Testis (tissue), 3 donors: ENCODE measurements around the gene RNF167. TPM values are rescaled to one million over a fixed set of nuclear protein-coding genes. Genes with fewer than 3 reads are reported as not detected.
"Not testable (repeated sequence)": the region's sequence is repeated elsewhere in the genome, so short reads cannot be mapped to it uniquely, and the experiment has no call there.

Source experiments
- DNase-seq: peaks from one replicate; pipeline ENCODE4 v3.0.0-alpha.2; 2019
- H3K27ac ChIP-seq, 2 donors: fragments of 200-600 bp; sonication (generic); one replicate each; pipeline ENCODE4 v1.5.1; 2019
- H3K27me3 ChIP-seq: fragments of 200-600 bp; sonication (generic); one replicate; pipeline ENCODE4 v1.5.1; 2019
- H3K36me3 ChIP-seq: fragments of 200-600 bp; sonication (generic); one replicate; pipeline ENCODE4 v1.5.1; 2017; ENCODE audit warnings: low read depth; ENCODE audit errors: missing control alignments
- H3K4me1 ChIP-seq: fragments of 200-600 bp; sonication (generic); one replicate; pipeline ENCODE4 v1.5.1; 2019
- H3K4me3 ChIP-seq, 2 donors: fragments of 200-600 bp; sonication (generic); one replicate each; pipeline ENCODE4 v1.5.1; 2017 to 2019
- H3K9me3 ChIP-seq: fragments of 200-600 bp; sonication (generic); one replicate; pipeline ENCODE4 v1.5.1; 2017
- POLR2A ChIP-seq: fragments of 450-650 bp; IDR thresholded peaks from one replicate; pipeline ENCODE4 v1.6.1; 2017; ENCODE audit warnings: antibody characterized with exemption, mild to moderate bottlenecking, moderate library complexity
- WGBS, 2 donors: methylation state at CpG; one replicate each; pipeline ENCODE4 v1.1.5; 2018; 5-methylcytosine and 5-hydroxymethylcytosine counted together
- intact Hi-C: fragments of 100-400 bp; cut with DNase I; formaldehyde crosslinking; loops from one replicate; pipeline ENCODE4 v1.15.1; 2023; ENCODE audit warnings: low total_unique reads
- polyA plus RNA-seq: library from polyadenylated mRNA; stranded (reverse); fragments of 350-450 nt; fragmentation: Illumina TruSeq; extraction: RNeasy Lipid Tissue Mini Kit (QIAGEN cat#74804); gene quantifications from one replicate; pipeline ENCODE4 v1.2.3, GENCODE V29; 2014; ENCODE audit warnings: low read depth, low replicate concordance; ENCODE audit not compliant: insufficient read depth
- total RNA-seq, 2 donors: library from RNA; depleted of rRNA; stranded (reverse); fragments of >200 nt; gene quantifications; one replicate each; pipeline ENCODE4 v1.2.3, GENCODE V29; 2016
- TF ChIP-seq, protein P1 (sequence below), 3 experiments: fragments of 450-650 bp in 2 of 3; fragments of 200-600 bp in 1 of 3; sonication (generic) in 1 of 3; IDR thresholded peaks; one replicate each; pipeline ENCODE4 v1.5.1; 2016 to 2019; ENCODE audit warnings: antibody characterized with exemption in 3 of 3, mild to moderate bottlenecking in 2 of 3, moderate library complexity in 1 of 3

Gene RNF167
- total and polyA plus RNA-seq, 3 donors from 2014 or later = 110 to 211 (median 111) TPM

GRCh38 chr17:4921320-4921719, 18.7 kb upstream of the RNF167 start:
- 91 to 94% methylated on average over 4 of the region's 4 CpGs for WGBS, 2 donors
- no peaks in the 10 kb centered on the region for H3K9me3 ChIP-seq
- H3K4me1 ChIP-seq = no peaks in the 10 kb centered on the region
- H3K27ac ChIP-seq = no peak overlapping the region
- DNase-seq = no peak
- TF ChIP-seq POLR2A = no peak
- TF ChIP-seq, protein P1, sequence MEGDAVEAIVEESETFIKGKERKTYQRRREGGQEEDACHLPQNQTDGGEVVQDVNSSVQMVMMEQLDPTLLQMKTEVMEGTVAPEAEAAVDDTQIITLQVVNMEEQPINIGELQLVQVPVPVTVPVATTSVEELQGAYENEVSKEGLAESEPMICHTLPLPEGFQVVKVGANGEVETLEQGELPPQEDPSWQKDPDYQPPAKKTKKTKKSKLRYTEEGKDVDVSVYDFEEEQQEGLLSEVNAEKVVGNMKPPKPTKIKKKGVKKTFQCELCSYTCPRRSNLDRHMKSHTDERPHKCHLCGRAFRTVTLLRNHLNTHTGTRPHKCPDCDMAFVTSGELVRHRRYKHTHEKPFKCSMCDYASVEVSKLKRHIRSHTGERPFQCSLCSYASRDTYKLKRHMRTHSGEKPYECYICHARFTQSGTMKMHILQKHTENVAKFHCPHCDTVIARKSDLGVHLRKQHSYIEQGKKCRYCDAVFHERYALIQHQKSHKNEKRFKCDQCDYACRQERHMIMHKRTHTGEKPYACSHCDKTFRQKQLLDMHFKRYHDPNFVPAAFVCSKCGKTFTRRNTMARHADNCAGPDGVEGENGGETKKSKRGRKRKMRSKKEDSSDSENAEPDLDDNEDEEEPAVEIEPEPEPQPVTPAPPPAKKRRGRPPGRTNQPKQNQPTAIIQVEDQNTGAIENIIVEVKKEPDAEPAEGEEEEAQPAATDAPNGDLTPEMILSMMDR (IDR thresholded peaks at IDR 0.05) = no peak
- no peaks in the 10 kb centered on the region for H3K36me3 ChIP-seq
- H3K27me3 ChIP-seq = no peaks in the 10 kb centered on the region
- no peak overlapping the region for H3K4me3 ChIP-seq
- intact Hi-C loops = no loop called here

- H3K4me1 ChIP-seq, H3K9me3 ChIP-seq, intact Hi-C loops, H3K36me3 ChIP-seq, H3K27ac ChIP-seq, H3K4me3 ChIP-seq, H3K27me3 ChIP-seq, DNase-seq: not testable (repeated sequence)
- 81% methylated on average over 24 of the region's 24 CpGs for WGBS, 2 donors
These were observed 13.3 kb upstream of the RNF167 start for GRCh38 chr17:4926577-4927335.

GRCh38 chr17:4928881-4929280, 11.2 kb upstream of the RNF167 start:
- Histone ChIP-seq H3K4me1 (no peaks in the 10 kb centered on the region), H3K4me3 (no peak overlapping the region), H3K27me3 (no peaks in the 10 kb centered on the region), H3K36me3 (no peaks in the 10 kb centered on the region), H3K9me3 (no peaks in the 10 kb centered on the region), H3K27ac (no peak overlapping the region)
- no peak for DNase-seq
- TF ChIP-seq, protein P1 (IDR thresholded peaks at IDR 0.05) = no peak
- TF ChIP-seq POLR2A = no peak
- intact Hi-C loops = no loop called here
- WGBS, 2 donors = 95 to 97% methylated on average over 18 of the region's 18 CpGs

DNA sequence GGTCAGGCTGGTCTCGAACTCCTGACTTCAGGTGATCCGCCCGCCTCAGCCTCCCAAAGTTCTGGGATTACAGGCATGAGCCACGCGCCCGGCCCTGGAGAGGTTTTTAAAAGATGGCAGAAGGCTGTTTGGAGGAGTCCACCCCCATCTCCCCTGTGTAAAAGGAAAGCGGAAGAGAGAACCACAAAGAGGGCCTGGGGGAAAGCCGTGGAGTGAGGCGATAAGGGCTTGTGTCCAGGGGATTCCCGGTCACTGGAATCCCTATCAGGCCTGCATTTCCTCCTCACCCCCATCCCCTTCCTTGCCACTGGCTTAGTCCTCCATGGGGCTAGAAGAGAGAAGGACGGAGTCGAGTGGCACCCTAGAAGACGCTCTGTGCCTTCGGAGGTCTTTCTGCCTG, 8.1 kb upstream of the RNF167 start, which contains the start of gene GP1BA:
GP1BA (plus strand) TSS at position 315 of the 400 bp plus-strand sequence. CDS start 328 bp downstream, outside the sequence.
- Histone ChIP-seq H3K36me3 (no peaks in the 10 kb centered on the region), H3K9me3 (no peaks in the 10 kb centered on the region), H3K27me3 (no peaks in the 10 kb centered on the region), H3K4me3 (no peak within 1 kb of the TSS), H3K4me1 (no peaks in the 10 kb centered on the region), H3K27ac (no peak within 1 kb of the TSS)
- TF ChIP-seq, protein P1 (IDR thresholded peaks at IDR 0.05) = no peak
- no peak for TF ChIP-seq POLR2A
- 78 to 82% methylated on average over 13 to 14 of the region's 14 CpGs for WGBS, 2 donors
- no peak for DNase-seq
- intact Hi-C loops = no loop called here

GRCh38 chr17:4932756-4933155, 7.3 kb upstream of the RNF167 start:
- Histone ChIP-seq H3K4me3 (no peak overlapping the region), H3K36me3 (no peaks in the 10 kb centered on the region), H3K4me1 (no peaks in the 10 kb centered on the region), H3K9me3 (no peaks in the 10 kb centered on the region), H3K27me3 (no peaks in the 10 kb centered on the region), H3K27ac (no peak overlapping the region)
- no peak for TF ChIP-seq POLR2A
- TF ChIP-seq, protein P1 (IDR thresholded peaks at IDR 0.05) = no peak
- intact Hi-C loops = no loop called here
- no peak for DNase-seq
- 97 to 100% methylated on average over 5 to 12 of the region's 12 CpGs for WGBS, 2 donors
